GM19351 (cell line): ENCODE data around the gene ENPP1.
"Not testable (repeated sequence)": the region's sequence is repeated elsewhere in the genome, so short reads cannot be mapped to it uniquely, and the experiment has no call there.

Experiments
- ATAC-seq: cut with Tn5 transposase; IDR thresholded peaks from one replicate; pipeline ENCODE4 v1.9.1; 2021; ENCODE audit warnings: mild to moderate bottlenecking, moderate library complexity; ENCODE audit not compliant: unreplicated experiment

Gene ENPP1

DNA sequence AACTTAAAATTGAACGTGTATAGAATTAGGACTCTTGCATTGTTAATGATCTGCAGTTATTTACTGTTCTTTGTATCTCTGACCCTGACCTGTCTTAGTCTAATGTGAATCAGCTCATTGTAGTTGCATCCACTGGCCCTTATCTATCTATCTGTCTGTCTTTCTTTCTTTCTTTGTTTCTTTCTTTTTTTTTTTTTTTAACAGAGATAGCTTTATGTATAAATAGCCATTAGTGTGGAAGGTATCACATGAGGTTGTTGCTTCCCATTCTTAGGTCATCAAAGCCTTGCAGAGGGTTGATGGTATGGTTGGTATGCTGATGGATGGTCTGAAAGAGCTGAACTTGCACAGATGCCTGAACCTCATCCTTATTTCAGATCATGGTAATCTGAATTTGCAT is 59.9 kb downstream of the ENPP1 start:
- ATAC-seq: no peak

DNA sequence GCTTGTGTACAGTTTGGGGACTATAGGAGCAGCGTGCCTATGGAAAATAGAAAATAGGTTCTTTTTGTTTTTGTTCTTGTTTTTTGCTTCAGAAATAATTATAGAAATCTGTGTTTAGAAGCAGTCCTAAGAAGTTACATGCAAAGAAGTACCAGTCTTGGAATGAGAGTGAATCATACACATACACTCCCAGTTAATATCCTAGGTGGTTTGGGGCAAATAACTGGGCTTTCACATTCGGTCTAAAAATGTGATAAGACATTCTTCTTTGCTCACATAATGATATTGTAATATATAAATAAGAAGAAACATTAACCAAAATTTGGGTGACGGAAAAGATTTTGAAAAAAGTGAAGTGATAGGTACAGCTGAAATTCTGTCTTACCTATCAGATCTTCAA is 61.0 kb downstream of the ENPP1 start:
- no peak for ATAC-seq

DNA sequence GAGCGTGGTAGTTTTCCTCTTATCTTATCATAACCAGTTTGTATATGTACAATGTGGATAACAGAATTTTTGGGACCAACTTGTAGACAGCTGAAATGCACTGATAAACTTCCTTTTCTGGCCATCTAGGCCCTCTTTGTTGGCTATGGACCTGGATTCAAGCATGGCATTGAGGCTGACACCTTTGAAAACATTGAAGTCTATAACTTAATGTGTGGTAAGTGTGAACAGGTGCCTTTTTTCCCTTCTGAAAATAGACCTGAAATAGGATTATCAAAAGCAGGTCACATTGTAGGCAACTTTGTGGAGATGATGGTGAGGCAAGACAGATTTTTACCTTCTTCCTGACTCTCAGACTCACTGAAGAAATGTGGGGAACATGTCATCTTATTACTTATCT is 67.8 kb downstream of the ENPP1 start:
- no peak for ATAC-seq

DNA sequence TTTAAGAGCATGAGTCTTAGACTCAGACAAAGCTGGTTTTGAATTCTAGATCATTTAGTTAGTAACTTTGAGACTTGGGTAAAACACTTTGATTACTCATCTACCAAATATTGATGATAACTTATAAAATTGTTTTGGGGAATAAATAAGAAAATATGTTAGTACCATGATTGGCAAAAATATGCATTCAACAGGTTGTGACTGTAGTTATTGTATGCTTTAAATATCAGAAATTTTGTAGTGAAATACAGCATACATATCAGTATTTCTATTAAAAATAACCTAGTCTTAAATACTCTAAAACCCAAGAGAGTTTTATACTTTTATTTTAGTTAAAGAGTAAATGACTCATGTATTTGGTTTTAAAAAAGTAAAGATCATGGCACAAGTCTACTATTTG is 68.7 kb downstream of the ENPP1 start:
- no peak for ATAC-seq

DNA sequence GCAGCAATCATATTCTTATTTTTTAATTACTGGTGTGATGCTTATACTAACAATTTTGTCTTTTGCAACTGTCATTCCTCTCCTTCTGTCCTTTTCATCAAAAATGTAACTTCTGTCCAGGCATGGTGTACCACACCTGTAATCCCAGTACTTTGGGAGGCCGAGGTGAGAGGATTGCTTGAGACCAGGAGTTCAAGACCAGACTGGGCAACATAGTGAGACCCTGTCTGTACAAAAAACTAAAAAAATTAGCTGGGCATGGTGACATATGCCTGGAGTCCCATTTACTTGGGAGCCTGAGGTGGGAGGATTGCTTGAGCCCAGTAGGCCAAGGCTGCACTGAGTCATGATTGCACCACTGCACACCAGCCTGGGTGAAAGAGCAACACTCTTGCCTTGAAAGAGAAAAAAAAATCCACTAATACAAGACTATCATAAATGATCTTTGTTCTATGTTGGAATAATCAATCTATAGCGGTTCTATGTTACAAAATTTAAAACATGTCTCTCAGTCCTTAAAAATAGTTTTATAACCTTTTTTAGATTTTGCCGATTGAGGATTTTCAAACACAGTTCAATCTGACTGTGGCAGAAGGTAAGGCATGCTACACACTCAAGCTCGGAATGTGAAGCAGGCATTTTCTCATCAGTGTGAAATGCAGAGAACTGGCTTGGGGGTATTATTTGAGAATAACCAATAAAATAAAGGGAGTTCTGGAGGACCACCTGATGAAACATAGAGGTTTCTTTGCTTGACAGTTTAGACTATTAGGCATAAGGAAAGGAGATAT is 70.4 kb downstream of the ENPP1 start:
- no peak for ATAC-seq

DNA sequence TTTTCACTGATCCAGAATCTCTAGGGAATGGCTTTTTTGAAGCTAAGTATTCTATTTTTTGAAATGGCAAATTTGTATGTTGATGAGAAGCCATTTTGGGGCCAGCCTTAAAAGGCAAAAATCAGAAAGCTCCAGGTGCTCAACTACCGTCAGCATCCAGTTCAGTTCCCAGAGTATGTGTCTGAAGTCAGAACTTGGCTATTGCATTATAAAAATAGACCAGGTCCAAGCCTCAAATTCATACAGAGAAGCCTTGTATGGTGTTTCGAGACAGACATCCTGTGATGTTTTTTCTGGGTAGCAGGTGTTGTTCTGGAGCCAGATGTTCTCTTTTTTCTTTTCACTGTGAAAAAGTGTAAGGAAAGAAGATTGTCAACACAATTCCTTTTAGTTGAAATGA is 75.2 kb downstream of the ENPP1 start:
- ATAC-seq: no peak

DNA sequence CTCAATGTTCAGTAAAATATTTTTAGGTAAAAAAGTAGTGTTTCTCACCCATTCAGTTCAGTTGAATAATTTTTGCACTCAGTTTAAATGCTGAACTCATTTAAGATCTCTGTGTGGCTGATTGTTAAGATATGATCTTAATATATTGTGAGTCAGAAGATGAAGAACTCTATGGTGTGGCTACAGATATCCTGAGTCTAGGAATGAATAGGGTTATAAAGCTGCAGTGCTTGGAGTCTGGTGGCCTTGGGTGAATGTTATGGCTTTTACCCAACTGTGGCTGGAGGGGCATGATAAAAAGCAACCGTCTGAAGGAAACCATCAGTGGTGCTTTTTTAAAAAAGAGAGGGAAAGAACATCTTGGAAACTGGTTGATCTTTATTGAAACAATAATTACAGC is 77.4 kb downstream of the ENPP1 start:
- no peak for ATAC-seq

DNA sequence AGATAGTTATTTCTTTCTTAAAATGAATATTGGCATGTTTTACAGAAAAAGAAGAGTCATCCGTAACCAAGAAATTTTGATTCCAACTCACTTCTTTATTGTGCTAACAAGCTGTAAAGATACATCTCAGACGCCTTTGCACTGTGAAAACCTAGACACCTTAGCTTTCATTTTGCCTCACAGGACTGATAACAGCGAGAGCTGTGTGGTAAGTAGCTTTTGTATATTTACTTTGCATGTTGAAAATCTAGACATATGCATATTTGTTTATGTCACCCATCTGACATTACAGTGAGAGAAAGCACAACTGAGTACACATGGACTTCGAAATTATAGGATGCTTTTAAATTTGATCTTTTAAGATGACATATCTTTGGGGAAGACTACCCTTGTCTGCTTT is 78.7 kb downstream of the ENPP1 start:
- ATAC-seq: no peak

DNA sequence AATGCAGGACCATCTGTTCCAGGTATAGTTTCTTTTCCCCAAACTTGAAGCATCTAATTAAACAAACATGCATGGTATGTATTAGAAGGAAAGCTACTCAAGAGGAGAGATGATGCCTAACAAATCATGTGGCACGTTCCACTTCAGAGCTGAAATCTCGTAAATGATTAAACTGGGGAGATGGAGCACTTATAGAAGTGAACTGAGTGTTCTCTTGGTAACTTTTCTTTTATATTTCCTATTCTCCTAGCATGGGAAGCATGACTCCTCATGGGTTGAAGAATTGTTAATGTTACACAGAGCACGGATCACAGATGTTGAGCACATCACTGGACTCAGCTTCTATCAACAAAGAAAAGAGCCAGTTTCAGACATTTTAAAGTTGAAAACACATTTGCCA is 82.3 kb downstream of the ENPP1 start:
- no peak for ATAC-seq

DNA sequence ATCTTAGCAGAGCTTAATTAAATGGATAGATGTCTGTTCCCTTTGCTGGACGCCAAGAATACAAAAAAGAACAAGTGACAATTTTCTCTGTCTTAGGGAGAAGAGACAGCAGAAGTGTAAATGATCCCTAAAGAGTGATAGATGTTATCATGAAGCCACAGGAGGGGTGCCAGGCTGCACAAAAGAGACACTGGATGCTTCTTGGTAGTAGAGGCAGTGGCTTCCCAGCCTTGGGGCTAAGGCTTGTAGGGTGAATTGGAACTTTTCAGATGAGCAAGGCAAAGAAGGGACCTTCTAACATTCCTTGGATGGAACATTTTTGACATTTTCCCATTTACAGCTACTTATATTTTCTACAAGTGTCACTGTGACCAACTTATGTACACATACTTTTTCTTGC is 85.4 kb downstream of the ENPP1 start:
- no peak for ATAC-seq

DNA sequence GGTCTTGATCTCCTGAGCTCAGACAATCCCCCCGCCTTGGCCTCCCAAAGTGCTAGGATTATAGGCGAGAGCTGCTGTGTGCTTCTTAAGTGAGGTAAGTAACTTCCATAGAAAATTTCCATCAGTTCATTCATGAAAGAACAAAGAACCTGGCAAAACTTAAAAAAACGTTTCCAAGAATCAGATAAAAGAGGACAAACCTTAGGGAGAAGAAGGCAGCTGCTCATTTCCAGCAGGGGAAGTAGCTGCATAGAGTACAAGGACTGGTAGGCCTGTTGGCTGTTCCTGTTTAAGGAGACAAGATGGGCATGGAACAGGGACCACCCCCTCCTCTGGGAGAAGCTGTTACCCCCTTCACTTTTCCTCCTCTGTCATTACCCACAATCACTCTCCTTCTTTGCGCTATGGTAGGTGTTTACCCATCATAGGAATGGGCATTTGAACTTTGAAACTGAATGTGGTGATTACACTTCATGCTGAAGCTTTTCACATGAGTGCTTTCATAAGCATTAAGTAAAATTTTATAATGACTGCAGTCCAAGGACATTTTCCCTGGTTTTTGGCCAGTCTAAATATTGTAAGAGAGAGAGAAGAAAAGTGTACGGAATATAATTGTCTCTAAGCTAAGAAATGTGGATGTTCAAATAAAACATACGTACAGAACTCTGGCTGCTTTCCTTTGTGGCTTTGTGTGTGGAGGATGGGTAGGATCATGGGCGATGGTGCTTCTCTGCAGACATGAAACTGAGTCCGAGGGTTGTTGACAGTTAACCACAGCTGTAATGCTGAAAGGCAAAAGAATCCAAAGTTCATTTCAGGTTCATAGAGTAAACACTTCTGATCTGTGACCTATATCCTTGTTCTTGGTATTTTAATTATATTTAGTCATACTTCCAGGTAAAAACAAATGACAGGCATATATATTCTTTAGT is 86.9 kb downstream of the ENPP1 start:
- no peak for ATAC-seq

DNA sequence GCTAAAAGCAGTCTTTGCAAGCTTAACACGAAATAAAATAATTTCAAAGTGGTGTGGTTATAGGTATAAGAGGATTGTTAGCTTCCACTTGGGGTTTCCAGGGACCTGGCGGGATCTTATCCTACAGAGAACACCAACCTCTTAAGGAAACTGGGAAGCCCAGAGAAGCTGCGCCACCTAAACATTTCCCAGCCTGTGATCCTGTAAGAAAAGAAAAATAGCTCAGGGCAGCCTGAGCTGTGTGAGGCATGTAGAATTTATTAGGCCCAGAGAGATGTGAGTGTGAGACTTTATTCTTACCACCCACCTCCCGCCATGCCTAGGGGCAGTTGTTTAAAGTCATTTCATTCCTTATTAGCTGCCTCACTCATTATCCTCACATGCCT is 89.2 kb downstream of the ENPP1 start:
- ATAC-seq: no peak

DNA sequence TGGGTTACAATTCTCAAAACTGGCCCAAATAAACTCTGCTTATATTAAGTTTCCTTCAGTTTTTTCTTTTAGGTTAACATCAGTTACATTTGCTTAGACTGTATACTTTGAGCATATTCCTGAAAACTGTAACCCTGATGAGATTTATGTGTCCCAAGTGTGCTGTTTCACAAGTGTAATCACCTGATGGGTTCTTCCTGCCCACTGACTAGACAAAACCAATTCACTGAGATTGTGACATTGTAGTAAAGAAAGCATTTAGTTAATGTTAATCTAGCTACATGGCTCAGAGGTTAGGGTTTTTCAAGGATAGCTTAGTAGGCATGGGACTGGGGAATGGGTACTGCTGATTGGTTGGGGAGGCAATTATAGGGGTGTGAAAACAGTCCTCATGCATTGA is 89.8 kb downstream of the ENPP1 start:
- no peak for ATAC-seq

DNA sequence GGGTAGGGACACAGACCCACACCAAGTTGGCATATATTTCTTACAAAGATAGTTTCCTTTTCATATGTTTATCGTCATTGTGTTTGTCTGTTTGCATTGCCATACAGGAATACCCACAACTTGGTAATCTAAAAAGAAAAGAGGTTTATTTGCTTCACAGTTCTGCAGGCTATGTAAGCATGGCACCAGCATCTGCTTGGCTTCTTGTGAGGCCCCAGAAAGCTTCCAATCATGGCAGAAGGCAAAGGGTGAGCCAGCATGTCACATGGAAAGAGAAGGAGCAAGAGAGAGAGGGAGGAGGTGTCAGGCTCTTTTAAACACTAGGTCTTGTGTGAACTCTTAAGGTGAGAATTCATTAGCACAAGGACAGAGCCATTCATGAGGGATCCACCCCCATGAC is 90.9 kb downstream of the ENPP1 start:
- ATAC-seq: no peak

DNA sequence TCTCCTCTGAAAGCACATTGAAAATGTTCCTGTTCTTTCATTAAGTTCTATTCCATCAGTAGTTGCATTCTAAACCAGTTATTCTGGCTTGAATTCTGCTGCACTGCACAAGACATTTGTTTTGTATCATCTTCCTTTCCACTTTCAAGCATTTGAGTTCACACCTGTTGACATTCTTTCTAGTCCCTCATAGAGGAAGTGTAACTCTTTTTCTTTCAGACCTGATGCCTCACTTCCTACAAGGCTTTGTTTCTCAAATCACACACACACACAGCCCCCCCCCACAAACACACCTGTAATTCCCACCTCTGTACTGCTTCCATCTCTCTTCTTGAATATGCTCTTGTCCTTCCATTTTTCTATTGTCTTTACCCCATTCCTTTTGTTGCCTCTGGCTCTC is 92.4 kb downstream of the ENPP1 start:
- no peak for ATAC-seq

DNA sequence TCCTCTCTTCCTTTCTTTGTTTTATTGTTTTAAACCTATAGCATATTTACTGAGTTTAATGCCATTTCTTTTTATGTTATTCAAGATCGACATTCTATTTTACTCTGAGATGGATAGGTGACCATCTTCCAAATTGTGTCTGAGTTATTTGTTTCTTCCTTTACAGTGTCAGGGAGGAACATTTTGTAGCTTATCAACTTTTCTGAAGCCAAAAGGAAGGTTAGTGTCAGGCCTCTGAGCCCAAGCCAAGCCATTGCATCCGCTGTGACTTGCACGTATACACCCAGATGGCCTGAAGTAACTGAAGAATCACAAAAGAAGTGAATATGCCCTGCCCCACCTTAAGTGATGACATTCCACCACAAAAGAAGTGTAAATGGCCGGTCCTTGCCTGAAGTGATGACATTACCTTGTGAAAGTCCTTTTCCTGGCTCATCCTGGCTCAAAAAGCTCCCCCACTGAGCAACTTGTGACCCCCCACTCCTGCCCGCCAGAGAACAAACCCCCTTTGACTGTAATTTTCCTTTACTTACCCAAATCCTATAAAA is 93.6 kb downstream of the ENPP1 start:
- not testable (repeated sequence) for ATAC-seq

DNA sequence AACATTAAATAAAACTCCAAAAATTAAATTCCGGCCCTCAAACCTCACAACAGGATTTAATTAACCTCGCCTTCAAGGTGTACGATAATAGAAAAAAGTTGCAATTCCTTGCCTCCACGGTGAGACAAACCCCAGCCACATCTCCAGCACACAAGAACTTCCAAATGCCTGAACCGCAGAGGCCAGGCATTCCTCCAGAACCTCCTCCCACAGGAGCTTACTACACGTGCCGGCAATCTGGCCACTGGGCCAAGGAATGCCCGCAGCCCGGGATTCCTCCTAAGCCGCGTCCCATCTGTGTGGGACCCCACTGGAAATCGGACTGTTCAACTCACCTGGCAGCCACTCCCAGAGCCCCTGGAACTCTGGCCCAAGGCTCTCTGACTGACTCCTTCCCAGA is 95.9 kb downstream of the ENPP1 start:
- ATAC-seq: not testable (repeated sequence)

DNA sequence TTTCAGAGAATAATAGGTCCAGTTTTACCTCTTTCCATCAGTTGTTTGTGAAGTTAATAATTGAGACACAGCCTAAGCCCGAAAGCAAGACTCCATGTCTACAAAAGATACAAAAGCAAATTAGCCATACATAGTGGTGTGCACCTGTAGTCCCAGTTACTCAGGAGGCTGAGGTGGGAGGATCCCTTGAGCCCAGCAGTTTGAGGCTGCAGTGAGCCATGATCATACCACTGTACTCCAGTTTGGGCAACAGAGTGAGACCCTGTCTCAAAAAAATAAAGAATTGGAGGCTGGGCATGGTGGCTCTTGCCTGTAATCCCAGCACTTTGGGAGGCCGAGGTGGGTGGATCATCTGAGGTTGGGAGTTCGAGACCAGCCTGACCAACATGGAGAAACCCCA is 101.0 kb downstream of the ENPP1 start:
- ATAC-seq: not testable (repeated sequence)

DNA sequence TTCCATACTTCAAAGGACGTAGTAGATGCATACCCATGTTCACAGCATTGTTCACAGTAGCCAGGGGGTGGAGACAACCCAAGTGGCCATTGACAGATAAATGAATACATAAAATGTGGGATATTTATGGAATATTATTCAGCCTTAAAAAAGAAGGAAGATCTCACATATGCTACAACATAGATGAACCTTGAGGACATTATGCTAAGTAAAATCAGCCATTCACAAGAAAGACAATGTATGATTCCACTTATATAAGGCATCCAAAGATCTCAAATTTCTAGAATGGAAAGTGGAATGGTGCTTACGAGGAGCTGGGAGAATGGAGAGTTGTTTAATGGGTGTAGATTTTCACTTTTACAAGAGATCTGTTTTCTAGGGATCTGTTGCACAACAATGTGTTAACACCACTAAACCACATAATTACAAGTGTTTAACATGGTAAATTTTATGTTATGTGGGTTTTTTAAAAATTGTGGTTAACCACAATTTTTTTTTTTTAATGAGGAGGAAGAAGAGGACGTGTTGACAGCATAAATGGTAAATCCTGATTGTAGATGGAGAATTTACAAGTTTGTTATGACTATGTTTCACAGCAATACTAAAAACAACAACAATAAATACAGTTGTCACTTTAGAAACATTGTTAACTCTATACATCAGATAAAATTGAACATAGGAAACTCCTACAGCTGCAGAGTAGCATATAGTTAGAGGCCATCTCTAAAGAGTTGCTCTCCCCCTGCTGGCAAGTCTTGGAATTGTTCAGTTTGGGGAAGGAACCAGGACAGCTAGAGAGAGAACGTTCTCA is 101.8 kb downstream of the ENPP1 start:
- peak; percentile 98 for ATAC-seq

DNA sequence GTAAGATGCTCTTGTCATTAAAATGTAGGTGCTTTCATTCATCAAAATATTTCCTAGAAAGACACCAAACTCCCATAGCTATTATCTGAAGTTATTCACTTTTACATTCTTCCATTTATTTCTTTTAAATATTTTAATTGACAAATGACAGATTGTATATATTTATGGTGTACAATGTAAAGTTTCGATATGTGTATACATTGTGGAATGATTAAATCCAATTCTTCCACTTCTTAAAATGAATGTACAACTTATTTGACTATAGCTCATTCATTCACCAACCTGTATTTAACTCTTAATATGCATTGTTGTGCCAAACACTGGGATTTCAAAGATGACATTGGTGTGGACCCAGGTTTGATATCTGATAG is 102.4 kb downstream of the ENPP1 start:
- no peak for ATAC-seq

DNA sequence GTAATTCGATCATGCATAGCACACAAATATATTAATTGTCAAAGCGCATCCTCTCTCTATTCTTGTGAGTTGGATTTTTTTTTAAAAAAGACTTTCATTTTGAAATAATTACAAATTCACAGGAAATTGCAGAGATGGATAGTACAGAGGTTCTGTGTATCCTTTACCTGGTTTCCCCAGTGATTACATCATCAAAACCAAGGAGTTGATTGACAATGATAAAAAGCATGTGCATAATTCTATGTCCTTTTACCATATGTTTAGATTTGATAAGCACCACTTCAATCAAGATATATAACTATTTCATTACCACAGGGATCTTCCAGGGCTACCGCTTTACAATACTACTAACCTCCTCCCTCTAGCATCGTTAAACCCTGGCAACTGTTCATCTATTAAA is 103.1 kb downstream of the ENPP1 start:
- ATAC-seq: no peak
